HG03521 (cell line): ENCODE data around the gene MRTFB.
"Not testable (repeated sequence)": the region's sequence is repeated elsewhere in the genome, so short reads cannot be mapped to it uniquely, and the experiment has no call there.

Experiments used
- ATAC-seq: cut with Tn5 transposase; IDR thresholded peaks from one replicate; pipeline ENCODE4 v1.9.1; 2021; ENCODE audit warnings: mild to moderate bottlenecking, moderate library complexity; ENCODE audit not compliant: unreplicated experiment

The MRTFB gene

DNA sequence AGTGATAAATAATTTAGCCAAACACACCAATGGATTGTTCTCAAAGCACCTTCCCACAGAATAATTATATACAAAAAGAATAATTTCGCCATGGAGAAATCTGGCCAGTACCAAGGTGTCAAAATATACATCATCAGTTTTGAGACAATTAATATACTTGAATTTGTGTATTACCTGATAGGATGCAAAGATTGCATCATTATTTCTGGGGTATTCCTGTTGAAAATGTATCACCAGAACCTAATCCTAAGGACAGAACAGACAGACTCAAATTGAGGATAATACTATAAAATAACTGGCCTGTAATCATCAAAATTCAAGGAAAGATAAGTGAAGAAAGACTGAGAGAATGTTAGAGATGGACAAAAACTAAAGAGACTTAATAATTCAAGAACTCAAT lies 111.9 kb downstream of the MRTFB start:
- ATAC-seq = no peak

DNA sequence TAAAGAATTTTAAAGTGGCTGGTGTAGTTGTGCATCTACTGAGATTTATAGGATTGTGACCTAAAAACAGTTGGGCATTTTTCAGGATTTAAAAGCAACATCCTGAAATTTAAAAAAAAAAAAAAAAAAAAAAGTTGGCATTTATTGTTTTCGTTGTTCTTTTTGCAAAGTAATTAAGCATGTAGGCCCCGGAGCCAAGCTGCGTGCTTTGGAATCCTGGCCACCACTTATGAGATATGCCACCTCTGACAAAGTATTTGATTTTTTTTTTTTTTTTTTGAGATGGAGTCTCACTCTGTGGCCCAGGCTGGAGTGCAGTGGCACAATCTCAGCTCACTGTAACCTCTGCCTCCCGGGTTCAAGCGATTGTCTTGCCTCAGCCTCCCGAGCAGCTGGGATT lies 112.8 kb downstream of the MRTFB start:
- ATAC-seq = not testable (repeated sequence)

GRCh38 chr16:14186007-14186794 lies 115.1 kb downstream of the MRTFB start:
- ATAC-seq = no peak

DNA sequence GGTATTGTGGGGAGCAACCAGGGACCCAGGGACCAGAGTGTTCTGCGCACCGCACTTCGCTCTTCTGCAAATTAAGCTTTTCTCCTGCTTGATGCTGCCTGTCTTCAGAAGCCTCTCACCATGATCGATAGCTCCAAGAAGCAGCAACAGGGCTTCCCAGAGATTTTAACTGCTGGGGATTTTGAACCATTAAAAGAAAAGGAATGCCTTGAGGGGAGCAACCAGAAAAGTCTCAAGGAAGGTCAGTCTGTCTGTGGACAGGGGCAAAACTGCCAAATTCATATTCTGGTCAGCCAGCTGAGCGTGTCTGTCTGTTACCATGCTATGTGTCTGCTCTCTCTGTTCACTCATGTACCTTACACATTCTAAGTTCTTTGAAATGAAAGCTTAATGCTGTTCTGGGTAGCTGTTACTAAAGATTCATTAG lies 115.7 kb downstream of the MRTFB start:
- ATAC-seq = no peak

- no peak for ATAC-seq
These were observed 116.6 kb downstream of the MRTFB start for GRCh38 chr16:14187517-14188338.

DNA sequence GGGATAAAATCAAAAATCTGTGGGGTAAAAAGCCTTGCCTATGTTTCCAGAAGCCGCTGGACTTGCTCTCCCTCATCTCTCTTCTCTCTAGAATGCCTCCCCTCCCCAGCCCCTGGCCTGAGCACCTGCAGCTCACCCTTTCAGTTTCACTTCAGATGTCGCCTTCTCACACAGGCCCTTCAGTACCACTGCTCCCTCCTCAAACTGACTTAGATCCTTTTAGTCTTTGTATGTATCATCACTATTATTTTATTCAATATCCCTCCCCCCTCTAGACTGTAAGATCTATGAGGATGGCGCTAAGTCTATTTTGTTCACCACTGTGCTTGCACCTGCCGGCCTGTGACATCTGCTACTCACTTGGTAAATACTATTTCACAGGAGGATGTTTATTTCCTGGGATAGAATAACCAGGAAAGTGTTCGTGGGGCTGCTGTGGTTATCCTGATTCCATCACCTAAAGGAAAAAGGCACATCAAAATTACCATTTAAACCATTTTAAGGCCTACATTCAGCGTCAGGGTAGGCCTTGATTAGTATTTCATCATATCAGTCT lies 122.3 kb downstream of the MRTFB start:
- ATAC-seq = peak; percentile 81

- ATAC-seq = no peak
These were observed 123.6 kb downstream of the MRTFB start for GRCh38 chr16:14194721-14195120.

GRCh38 chr16:14196011-14196410 lies 124.9 kb downstream of the MRTFB start:
- ATAC-seq = no peak

DNA sequence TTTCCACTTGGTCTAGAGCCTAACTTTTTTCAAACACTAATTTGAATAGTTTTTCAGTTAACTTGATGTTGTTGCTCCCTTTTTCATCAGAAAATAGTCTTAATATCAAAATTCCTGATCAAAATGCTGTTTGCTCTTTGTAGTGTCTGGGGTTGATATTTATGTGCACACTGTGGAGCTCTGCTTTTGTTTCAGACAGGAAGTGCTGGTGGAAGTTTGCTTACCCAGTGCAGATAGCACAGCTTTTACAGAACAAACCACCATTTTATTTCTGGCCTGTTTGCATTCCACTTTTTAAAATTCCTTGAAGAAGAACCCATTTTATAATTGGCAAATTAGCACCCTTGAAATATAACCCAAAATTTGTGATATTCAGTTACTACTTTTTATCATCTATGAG lies 125.4 kb downstream of the MRTFB start:
- ATAC-seq = no peak

GRCh38 chr16:14198012-14198411 lies 126.9 kb downstream of the MRTFB start:
- no peak for ATAC-seq

GRCh38 chr16:14198572-14198971 lies 127.5 kb downstream of the MRTFB start:
- ATAC-seq = no peak

- ATAC-seq = no peak
These were observed 128.1 kb downstream of the MRTFB start for GRCh38 chr16:14199199-14199598.

- no peak for ATAC-seq
These were observed 128.5 kb downstream of the MRTFB start for GRCh38 chr16:14199624-14200023.

- no peak for ATAC-seq
These were observed 131.0 kb downstream of the MRTFB start for GRCh38 chr16:14202095-14202494.

- ATAC-seq = no peak
These were observed 131.6 kb downstream of the MRTFB start for GRCh38 chr16:14202697-14203096.

GRCh38 chr16:14203166-14203565 lies 132.0 kb downstream of the MRTFB start:
- ATAC-seq = no peak

GRCh38 chr16:14205666-14206065 lies 134.5 kb downstream of the MRTFB start:
- ATAC-seq = no peak

- ATAC-seq = no peak
These were observed 140.9 kb downstream of the MRTFB start for GRCh38 chr16:14211856-14212543.

DNA sequence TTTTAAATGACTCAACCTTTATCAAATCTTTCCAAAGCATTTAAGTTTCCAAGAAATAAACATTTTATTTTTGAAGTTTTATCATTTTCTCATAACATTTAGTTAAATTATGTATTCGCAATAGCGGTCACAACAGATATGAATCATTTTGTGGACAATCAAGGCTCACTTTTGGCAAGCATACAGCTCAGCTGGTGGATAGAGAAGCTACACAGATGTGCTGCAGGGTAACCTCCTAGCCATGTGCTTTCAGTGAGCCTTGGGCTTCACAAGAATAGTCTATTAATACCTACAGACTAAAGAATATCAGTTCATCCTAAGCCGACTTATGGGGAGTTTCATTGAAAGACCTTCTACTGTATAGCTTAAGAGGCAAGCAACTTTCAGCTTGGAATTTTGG lies 144.8 kb downstream of the MRTFB start:
- ATAC-seq = no peak

- no peak for ATAC-seq
These were observed 148.9 kb downstream of the MRTFB start for GRCh38 chr16:14219983-14220382.

DNA sequence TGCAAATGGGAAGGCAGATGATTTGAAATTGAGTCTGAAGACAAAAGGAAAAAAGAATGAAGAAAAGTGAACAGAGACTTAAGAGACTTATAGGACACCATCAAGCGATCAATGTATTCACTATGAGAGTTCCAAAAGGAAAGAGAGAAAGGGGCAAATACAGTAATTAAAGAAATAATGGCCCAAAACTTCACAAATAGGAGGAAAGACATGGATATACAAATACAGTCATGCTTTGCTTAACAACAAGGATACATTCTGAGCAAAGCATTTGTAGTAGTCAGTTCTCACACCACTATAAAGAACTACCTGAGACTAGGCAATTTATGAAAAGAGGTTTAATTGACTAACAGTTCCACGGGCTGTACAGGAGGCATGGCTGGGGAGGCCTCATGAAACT lies 152.5 kb downstream of the MRTFB start:
- ATAC-seq = no peak
